HG02759 (cell line): ENCODE measurements around the gene IGF1R.
"Not testable (repeated sequence)": the region's sequence is repeated elsewhere in the genome, so short reads cannot be mapped to it uniquely, and the experiment has no call there.

Experiments
- ATAC-seq: cut with Tn5 transposase; IDR thresholded peaks from one replicate; pipeline ENCODE4 v1.9.1; 2021; ENCODE audit warnings: mild to moderate bottlenecking, moderate library complexity; ENCODE audit not compliant: unreplicated experiment

IGF1R gene

DNA sequence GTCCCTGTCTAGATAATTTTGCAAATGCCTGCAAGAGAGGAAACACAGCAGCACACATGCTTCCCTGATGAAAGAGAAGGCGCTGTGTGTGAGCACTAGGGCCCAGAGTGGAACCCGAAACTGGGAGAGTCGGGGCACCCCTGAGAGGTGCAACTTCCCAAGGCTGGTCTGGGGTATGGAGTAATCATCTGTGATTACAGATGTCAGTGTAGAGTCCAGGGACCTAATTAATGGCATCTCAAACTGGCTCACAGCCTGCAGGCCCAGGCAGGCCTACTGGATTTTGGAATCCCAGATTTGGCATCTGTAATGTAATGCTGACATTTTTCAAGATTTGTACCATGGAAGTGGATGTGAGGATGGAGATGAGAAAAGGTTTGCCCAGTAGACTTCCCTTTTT, 329.8 kb downstream of the IGF1R start:
- no peak for ATAC-seq

DNA sequence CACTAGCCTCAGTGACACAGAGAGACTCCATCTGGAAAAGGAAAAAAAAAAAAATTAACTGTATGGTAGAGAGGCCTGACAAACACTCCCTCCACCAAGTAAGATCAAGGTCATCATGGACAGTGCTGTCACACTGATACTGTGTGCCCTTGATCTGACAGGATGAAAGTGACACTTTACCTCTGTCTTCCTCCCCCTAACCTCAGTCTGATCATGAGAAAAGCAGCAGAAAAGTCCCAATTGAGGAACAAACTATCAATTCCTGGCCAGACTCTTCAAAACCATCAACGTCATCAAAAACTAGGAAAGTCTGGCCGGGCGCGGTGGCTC, 332.5 kb downstream of the IGF1R start:
- ATAC-seq: no peak

DNA sequence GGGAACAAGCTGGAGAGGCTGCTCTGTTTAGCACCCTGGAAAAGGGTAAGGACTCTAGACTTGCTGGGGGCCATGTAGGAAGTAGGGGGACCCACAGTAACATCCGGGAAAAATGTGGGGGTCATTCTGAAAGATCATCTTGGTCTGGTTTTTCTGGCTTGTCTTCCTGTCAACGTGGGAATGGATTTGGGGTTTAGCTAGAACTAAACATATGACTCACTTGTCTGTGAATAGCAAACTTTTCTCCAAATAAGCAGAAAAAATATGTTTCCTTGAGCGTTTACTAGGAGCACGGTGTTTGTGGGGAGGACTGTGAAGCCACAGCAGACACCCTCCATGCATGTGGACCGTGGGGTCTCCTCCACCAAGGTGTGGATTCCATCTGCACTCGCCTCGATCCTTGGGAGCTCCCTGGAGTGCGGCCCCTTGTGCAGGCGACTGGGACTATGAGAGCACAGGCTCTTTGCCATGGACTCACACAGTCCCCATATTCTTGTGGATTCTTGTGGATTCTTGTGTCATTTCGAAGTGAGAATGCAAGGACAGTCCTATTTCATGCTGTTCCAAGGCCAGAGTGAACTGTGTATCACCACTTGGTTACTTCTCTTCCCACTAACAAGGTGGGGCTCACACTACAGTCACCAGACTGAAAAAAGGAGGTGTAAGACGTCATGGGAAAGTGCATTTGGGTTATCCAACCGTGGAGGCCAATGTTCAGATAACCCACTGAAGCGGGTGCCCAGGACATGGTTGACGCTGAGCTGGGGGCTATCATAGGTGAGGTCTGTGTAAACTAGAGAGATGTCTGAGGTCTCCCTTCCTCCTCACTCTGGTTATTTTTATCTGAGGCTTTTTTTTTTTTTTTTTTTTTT, 333.7 kb downstream of the IGF1R start:
- no peak for ATAC-seq

DNA sequence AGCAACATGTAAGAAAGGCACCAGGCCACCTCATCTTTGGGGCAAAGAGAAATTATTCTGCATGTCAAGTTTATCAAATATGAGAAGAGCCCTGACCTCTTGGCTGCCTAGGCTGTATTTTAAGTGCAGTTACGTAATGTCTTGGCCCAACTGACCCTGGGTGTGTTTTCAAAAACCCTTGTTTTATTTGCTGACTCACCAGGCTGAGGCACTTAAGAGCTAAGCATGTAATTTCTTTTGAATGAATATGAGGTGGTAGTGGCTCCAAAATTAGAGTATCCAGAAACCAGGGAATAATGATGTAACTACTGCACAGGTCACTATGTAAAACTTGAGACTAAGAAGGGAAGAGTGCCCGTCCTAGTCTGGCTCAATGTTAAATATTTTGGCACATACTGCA, 335.0 kb downstream of the IGF1R start:
- no peak for ATAC-seq

GRCh38 chr15:98986281-98986680, 337.9 kb downstream of the IGF1R start:
- no peak for ATAC-seq

DNA sequence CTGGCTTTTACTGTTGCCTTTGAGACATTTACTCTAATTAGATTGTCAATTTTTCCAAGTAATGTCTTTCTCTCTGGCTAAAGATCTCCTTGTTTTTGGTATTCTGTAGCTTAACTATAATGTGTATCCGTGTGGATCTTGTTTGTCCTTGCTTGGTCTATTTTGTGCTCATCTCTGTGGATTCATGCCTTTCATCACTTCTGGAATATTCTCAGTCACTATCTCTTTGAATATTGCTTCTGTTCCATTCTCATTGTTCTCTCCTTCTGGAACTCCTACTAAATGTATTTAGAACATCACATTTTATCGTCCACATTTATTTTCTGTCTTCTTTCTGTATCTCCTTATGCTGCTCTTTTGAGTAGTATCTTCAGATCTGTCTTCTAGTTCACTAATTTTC, 346.6 kb downstream of the IGF1R start:
- no peak for ATAC-seq

DNA sequence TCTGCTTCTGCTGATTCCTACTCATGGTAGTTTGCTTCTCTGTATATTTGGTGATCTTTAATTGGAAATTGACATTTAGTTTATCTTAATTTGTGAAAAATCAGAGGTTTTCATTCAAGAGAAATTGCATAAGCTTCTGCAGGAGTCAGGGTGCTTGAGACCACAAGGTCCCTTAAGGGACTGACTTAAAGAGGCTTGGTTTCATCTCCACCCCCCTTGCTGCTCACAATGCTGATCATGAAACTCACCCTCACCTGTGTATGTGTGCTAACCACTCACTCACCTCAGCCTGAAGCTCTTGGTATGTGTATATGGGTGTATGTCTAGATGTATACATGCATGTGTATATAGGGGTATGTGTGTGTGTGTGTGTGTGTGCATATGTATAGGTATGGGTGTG, 347.8 kb downstream of the IGF1R start:
- no peak for ATAC-seq

GRCh38 chr15:98996624-98997023, 348.3 kb downstream of the IGF1R start:
- no peak for ATAC-seq

GRCh38 chr15:98997312-98997711, 349.0 kb downstream of the IGF1R start:
- no peak for ATAC-seq

GRCh38 chr15:98997755-98998154, 349.4 kb downstream of the IGF1R start:
- no peak for ATAC-seq

GRCh38 chr15:98998279-98998678, 349.9 kb downstream of the IGF1R start:
- no peak for ATAC-seq

DNA sequence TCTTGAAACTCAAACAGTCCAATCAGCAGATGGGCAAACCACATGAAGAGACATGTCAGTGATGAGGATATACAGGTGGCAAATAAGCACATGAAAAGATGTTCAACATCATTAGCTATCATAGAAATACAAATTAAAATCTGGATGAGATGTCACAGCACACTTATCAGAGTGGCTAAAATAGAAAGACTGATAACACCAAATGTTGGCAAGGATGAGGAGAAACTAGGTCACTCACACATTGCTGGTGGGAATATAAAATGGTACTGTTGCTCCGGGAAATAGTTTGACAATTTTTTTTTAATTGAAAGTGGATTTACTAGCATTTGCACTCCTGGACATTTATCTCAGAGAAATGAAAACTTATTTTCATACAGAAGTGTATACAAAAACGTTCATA, 350.9 kb downstream of the IGF1R start:
- ATAC-seq: no peak

DNA sequence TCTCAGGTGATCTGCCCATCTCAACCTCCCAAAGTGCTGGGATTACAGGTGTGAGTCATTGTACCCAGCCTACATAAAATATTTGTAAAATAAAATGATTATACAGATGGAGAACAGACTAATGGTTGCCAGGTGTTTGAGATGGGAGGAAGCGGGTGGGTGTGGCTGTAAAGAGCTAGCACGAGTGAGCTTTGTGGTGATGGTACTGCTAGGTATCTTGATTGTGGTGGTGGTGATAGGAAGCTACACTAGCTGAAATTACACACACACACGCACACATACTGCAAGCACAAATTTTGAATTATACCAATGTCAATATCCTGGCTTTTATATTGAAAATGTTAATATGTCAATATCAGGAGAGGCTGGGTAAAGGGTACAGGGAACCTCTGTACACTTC, 353.9 kb downstream of the IGF1R start:
- ATAC-seq: no peak

GRCh38 chr15:99003317-99003716, 355.0 kb downstream of the IGF1R start:
- ATAC-seq: not testable (repeated sequence)

DNA sequence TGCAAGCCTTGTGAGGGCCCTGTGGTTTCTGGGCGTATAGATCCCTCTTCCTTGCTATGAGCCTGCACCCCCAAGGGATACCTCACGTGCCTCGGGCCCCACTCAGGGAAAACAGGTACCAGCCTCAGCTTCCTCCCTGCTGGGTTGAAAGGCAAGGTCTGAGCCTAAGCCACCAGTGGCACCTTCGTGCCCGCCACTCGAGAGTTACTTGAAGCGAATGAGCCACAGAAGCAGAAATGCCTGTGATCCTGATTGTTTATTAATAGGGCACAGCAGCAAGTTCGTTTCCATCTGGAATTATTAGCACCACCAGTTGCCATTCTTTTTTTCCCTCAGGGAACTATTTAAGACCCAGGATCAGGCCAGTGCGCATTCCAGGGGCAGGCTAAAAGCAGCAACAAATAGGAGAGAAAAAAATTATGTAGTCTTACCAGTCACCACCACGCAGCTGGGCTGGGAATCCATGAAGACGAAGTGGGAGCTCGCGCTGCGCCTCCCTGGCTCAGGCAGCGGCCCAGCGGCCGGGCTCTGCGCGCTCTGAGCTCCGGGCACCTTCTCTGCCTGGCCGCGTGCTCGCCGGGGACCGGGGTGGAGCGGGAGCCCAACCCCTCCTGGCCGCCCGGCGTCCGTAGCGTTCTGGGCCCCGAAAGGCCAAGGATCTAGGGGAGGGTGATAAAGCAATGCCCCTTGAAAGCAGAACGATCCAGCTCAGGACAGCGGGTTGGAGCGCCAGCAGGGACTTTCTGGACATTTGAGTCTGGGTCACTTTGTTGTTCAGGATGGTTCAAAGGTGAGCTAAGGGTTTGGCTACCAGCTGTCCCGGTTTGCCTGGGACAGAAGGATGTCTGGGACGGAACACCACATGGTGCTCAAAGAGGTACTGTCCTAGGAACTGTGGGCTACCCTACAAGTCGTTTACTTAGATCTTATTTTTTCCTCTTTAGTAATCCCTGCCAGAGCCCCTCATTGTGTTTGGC, 356.9 kb downstream of the IGF1R start:
- ATAC-seq: not testable (repeated sequence)

DNA sequence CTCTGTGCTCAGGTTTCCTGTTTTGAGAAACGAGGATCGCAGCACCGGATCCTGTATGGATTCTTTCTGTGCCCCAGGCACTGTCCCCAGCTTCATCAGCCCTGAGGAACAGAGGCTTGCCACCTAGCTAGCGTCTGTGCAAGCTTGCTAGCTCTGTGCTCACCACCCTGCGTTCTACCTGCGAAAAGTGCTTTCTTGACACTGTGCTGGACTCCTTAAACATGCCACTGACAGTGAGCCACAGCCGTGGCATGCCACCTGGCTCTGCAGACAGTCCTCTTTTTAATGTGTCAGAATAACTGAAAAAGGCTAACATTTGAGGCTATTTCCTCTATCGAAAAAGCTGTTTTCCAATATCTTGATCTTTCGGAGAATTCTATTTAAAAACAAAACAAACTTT, 357.8 kb downstream of the IGF1R start:
- no peak for ATAC-seq

GRCh38 chr15:99006904-99007495, 358.7 kb downstream of the IGF1R start:
- ATAC-seq: no peak

GRCh38 chr15:99009741-99010330, 361.5 kb downstream of the IGF1R start:
- no peak for ATAC-seq

- ATAC-seq: no peak
Measured at GRCh38 chr15:99010768-99011167, 362.4 kb downstream of the IGF1R start.
